MV-4-11 (cell line): ENCODE measurements around the gene FMO3.

ENCODE experiments used
- DNase-seq: peaks from one replicate; lab custom pipeline; 2025; lab: John Stamatoyannopoulos, UW

The FMO3 gene

GRCh38 chr1:171159148-171159547 lies 68.4 kb downstream of the FMO3 start:
- DNase-seq: no peak

DNA sequence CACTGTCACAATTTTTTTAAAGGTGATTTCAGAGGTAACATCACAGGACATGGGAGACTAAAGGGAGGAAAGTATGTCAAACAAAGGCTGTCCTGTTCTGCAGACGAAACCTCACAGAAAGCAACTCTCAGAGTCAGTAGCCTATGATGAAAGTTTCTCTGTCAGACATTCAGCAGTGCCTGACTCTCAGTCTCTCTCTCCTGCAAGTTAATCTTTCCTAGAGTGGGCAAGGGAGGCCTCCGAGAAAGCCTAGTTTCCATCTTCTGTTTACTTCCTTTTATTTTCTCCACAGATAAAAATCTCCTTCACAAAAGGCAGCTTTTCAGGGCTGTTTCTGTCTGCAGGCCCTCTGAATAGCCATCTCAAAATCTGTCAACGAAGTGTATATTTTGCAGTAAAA lies 69.5 kb downstream of the FMO3 start:
- peak; percentile 45 for DNase-seq

DNA sequence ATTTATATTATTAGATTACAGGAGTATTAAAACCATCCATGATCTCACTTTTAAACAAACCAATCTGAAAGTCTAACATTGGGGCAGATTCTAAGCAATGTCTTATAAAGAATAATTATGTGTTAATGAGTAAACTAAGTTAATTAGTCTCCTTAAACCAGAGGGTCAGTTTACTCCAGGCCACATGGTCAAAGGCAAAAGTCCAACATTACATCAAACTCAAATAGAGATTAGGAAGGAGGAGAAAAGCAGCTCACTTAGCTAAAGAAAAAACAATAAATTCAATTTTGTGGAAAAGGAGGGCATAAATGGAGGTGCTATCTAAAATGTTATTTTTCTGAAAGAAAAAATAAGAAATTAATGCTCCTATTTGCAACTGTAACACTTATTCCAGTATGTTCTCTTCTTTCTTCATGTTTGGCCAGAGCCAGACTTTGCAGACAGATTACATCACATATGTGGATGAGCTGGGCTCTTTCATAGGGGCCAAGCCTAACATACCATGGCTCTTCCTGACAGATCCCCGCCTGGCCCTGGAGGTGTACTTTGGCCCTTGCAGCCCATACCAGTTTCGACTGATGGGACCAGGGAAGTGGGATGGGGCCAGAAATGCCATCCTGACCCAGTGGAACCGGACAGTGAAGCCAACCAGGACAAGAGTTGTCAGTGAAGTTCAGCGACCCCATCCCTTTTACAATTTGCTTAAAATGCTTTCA lies 70.1 kb downstream of the FMO3 start:
- no peak for DNase-seq

- no peak for DNase-seq
Measured at GRCh38 chr1:171161431-171161830, 70.7 kb downstream of the FMO3 start.

DNA sequence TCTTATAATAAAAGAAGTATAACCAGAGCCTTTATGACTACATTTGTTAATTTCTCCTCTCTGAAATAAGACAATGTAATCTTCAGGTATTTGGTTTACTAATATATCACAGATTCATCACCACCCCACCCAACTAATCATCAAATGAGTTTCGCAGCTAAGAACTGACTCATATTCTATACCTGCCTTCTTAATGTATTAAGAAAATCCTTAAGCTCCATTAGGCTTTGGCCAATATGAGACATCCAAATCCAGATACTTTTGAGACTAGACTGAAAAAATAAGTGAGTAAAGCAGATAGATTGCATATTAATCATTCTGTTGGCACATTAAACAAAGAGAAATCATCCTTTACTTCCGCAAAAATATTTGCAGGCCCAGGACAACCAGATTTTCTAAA lies 75.7 kb downstream of the FMO3 start:
- DNase-seq: no peak
